Neural progenitor cell (in vitro differentiated cells): ENCODE data around the gene CFAP74.

ENCODE experiments used
- EZH2 ChIP-seq: fragments of 200-600 bp; sonication (generic); IDR thresholded peaks from 2 replicates; pipeline ENCODE4 v1.6.1; 2017; ENCODE audit warnings: antibody characterized with exemption, mild to moderate bottlenecking, moderate library complexity
- EZH2phosphoT487 ChIP-seq: fragments of 200-600 bp; sonication (generic); IDR thresholded peaks from 2 replicates; pipeline ENCODE4 v1.6.1; 2017; ENCODE audit warnings: antibody characterized with exemption
- TF ChIP-seq, protein P1 (sequence below): fragments of 200-600 bp; sonication (generic); IDR thresholded peaks from 2 replicates; pipeline ENCODE4 v1.5.1; 2017; ENCODE audit warnings: antibody characterized with exemption, mild to moderate bottlenecking

DNA sequence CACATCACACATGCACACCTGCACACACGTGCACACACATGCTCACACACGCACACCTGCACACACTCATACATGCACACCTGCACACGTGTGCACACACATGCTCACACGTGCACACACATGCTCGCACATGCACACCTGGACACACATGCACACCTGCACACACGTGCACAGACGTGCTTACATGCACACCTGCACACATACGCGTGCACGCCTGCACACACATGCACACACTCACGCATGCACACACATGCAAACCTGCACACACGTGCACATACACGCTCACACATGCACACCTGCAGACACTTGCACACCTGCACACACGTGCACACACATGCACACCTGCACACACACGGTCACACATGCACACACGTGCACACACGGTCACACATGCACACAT lies 32.6 kb downstream of the CFAP74 start:
- TF ChIP-seq, protein P1, sequence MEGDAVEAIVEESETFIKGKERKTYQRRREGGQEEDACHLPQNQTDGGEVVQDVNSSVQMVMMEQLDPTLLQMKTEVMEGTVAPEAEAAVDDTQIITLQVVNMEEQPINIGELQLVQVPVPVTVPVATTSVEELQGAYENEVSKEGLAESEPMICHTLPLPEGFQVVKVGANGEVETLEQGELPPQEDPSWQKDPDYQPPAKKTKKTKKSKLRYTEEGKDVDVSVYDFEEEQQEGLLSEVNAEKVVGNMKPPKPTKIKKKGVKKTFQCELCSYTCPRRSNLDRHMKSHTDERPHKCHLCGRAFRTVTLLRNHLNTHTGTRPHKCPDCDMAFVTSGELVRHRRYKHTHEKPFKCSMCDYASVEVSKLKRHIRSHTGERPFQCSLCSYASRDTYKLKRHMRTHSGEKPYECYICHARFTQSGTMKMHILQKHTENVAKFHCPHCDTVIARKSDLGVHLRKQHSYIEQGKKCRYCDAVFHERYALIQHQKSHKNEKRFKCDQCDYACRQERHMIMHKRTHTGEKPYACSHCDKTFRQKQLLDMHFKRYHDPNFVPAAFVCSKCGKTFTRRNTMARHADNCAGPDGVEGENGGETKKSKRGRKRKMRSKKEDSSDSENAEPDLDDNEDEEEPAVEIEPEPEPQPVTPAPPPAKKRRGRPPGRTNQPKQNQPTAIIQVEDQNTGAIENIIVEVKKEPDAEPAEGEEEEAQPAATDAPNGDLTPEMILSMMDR, result no peak
- TF ChIP-seq EZH2 (no peak), EZH2phosphoT487 (no peak)
